Peyer's patch (tissue), 4 donors: ENCODE measurements around the gene SPATS2. TPM values are rescaled to one million over a fixed set of nuclear protein-coding genes. Genes with fewer than 3 reads are reported as not detected.
"Not testable (repeated sequence)": the region's sequence is repeated elsewhere in the genome, so short reads cannot be mapped to it uniquely, and the experiment has no call there.

ENCODE experiments used
- DNase-seq, 3 donors: peaks; one replicate each; pipeline ENCODE4 v3.0.0-alpha.2; 2017 to 2019
- H3K27ac ChIP-seq, 4 donors: fragments of 200-600 bp; sonication (generic); one replicate each; pipeline ENCODE4 v1.5.1; 2016 to 2019
- H3K27me3 ChIP-seq, 2 donors: fragments of 200-600 bp; sonication (generic); one replicate each; pipeline ENCODE4 v1.5.1; 2019
- H3K36me3 ChIP-seq, 3 donors: fragments of 200-600 bp; sonication (generic); one replicate each; pipeline ENCODE4 v1.5.1; 2016 to 2019
- H3K4me1 ChIP-seq, 4 donors: fragments of 200-600 bp; sonication (generic); one replicate each; pipeline ENCODE4 v1.5.1; 2016 to 2019
- H3K4me3 ChIP-seq, 4 donors: fragments of 200-600 bp; sonication (generic); 1 replicate in 3 of 4; 2 replicates in 1 of 4; pipeline ENCODE4 v1.5.1; 2016 to 2019; ENCODE audit warnings: mild to moderate bottlenecking in 1 of 4
- H3K9me3 ChIP-seq, 4 donors: fragments of 200-600 bp; sonication (generic); one replicate each; pipeline ENCODE4 v1.5.1; 2016 to 2019; ENCODE audit warnings: mild to moderate bottlenecking in 1 of 4
- POLR2A ChIP-seq, 2 donors: fragments of 450-650 bp; IDR thresholded peaks; one replicate each; pipeline ENCODE4 v1.5.1; 2017; ENCODE audit warnings: antibody characterized with exemption in 2 of 2, mild to moderate bottlenecking in 2 of 2, moderate library complexity in 2 of 2
- total RNA-seq, 4 donors: library from RNA; depleted of rRNA; stranded (reverse); fragments of >200 nt; gene quantifications; one replicate each; pipeline ENCODE4 v1.1.0, GENCODE V29; 2016
- TF ChIP-seq, protein P1 (sequence below), 6 experiments: fragments of 450-650 bp in 4 of 6; fragments of 200-600 bp in 2 of 6; sonication (generic) in 1 of 6; IDR thresholded peaks; one replicate each; pipeline ENCODE4 v1.5.1; 2017 to 2019; ENCODE audit warnings: antibody characterized with exemption in 6 of 6, mild to moderate bottlenecking in 3 of 6, moderate library complexity in 1 of 6

SPATS2 gene
- total RNA-seq, 4 donors from 2014 or later: 20.2 to 49.5 (median 24.8) TPM

DNA sequence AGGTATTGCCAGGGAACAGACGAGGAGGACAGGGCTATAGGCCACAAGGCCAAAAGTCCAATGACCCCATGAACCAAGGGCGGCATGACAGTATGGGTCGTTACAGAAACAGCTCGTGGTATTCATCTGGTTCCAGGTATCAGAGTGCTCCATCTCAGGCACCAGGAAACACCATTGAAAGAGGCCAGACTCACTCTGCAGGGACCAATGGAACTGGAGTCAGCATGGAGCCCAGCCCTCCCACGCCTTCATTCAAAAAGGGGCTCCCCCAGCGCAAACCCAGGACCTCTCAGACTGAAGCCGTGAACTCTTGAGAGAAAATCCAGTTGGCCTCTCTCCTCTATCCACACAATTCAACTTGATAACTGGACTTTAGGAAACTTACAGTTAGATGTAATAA, 158.7 kb downstream of the SPATS2 start:
- Histone ChIP-seq H3K27me3 (no peaks in the 10 kb centered on the region), H3K4me3 (no peak overlapping the region), H3K9me3 (no peaks in the 10 kb centered on the region), H3K27ac (no peak overlapping the region), H3K36me3 (peaks cover 0 to 46% (median 0%) of the 10 kb centered on the region in 3 donors), H3K4me1 (no peaks in the 10 kb centered on the region)
- DNase-seq: no peak
- TF ChIP-seq, protein P1, sequence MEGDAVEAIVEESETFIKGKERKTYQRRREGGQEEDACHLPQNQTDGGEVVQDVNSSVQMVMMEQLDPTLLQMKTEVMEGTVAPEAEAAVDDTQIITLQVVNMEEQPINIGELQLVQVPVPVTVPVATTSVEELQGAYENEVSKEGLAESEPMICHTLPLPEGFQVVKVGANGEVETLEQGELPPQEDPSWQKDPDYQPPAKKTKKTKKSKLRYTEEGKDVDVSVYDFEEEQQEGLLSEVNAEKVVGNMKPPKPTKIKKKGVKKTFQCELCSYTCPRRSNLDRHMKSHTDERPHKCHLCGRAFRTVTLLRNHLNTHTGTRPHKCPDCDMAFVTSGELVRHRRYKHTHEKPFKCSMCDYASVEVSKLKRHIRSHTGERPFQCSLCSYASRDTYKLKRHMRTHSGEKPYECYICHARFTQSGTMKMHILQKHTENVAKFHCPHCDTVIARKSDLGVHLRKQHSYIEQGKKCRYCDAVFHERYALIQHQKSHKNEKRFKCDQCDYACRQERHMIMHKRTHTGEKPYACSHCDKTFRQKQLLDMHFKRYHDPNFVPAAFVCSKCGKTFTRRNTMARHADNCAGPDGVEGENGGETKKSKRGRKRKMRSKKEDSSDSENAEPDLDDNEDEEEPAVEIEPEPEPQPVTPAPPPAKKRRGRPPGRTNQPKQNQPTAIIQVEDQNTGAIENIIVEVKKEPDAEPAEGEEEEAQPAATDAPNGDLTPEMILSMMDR (IDR thresholded peaks at IDR 0.05): no peak
- no peak for TF ChIP-seq POLR2A (IDR thresholded peaks at IDR 0.05)

DNA sequence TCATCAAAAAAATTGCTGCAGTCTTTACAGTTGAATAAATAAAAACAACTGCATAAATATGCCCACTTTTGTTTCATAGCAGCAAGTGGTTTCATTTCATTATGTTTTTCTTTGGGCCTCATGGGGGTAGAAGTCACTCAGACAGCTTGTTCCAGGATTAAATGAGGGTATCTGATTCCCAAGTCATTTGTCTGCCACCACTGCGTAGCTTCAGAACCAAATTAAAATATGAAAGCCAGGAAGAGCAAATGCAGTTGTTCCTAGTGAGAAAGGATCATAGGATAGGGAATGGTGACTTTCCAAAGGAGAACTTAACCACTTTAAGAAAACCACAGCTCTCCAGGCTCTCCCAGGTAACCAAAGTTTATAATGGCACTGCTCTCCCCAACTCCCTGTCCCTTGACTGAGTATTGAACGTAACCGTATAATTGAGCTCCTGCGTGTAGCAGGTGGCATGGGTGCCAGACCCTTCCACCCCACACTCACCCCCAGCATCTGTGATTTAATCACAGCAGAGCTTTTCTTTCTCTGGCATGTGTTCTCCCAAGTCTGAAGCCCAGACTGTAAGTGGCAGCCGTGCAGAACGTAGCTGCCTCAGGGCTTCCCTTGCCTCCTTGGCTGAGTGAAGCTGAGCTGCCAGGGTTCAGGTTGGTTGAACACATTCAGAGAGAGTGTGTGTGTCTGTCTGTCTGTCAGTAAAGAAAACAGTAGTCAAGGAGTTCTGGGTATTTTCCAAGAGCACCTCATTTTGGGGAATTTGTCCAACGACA, 160.3 kb downstream of the SPATS2 start:
- Histone ChIP-seq H3K4me1 (no peaks in the 10 kb centered on the region), H3K27me3 (no peaks in the 10 kb centered on the region), H3K36me3 (peaks cover 0 to 42% (median 0%) of the 10 kb centered on the region in 3 donors), H3K27ac (no peak overlapping the region), H3K4me3 (no peak overlapping the region), H3K9me3 (no peaks in the 10 kb centered on the region)
- no peak for TF ChIP-seq POLR2A (IDR thresholded peaks at IDR 0.05)
- TF ChIP-seq, protein P1 (IDR thresholded peaks at IDR 0.05): no peak
- DNase-seq: no peak

DNA sequence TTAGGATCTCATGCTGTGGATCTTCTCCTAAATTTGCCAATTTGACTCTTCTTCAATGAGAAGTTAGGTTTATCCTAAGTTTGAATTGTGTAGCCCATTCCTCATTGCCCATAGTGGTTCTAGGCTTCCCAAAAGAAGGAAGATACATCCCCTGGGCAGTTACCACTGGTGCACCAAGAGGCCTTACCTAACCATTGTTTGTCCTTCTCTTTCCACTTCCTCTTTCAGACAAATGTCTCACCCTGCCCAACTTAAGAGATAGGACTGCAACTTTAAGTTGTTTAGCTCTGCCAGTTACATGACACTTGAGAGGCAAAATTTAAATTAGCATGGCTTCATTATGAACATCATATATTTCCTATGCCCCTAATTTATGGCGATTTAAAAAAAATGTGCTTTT, 162.2 kb downstream of the SPATS2 start:
- Histone ChIP-seq H3K4me3 (no peak overlapping the region), H3K27ac (no peak overlapping the region), H3K27me3 (no peaks in the 10 kb centered on the region), H3K9me3 (no peaks in the 10 kb centered on the region), H3K36me3 (peaks cover 0 to 34% (median 0%) of the 10 kb centered on the region in 3 donors), H3K4me1 (no peaks in the 10 kb centered on the region)
- no peak for TF ChIP-seq POLR2A (IDR thresholded peaks at IDR 0.05)
- TF ChIP-seq, protein P1 (IDR thresholded peaks at IDR 0.05): no peak
- no peak for DNase-seq

DNA sequence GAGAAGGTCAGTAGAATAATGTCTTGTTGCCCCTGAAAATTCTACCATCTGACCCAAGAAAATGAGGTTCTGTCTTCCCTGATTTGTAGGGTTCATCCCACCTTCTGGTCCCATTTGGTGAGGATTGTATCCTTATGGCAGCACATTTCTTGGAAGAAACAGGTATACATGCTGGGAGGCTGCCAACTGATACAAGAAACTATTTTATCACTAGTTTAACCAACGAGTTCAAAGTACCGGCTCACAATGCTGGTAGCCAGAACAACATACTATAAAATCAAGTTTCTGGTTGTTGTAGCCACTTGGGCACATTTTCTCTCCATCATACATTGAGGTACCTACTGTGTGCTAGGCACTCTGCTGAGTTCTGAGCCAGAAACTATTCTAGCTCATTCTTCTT, 164.5 kb downstream of the SPATS2 start:
- no peak overlapping the region for H3K4me3 ChIP-seq
- no peak overlapping the region for H3K27ac ChIP-seq
- no peak for DNase-seq

DNA sequence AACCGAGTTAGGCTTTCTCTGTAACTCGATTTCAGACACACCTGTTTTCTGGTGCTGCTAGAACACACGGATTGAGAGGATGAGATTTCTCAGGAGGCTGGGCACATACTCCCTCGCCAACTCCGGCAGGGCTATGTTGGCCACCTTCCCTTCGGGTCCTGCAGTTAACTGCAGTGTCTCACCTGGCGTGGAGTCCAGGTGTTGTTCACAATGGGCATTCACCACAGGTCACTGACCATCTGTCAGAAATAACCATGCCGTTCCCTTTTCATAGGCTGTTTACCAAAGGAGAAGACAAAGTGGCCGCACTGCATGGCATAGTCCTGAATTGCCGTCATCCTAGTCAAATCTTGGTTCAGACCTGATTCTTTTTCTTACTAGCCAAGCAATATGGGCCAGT, 166.1 kb downstream of the SPATS2 start:
- H3K27me3 ChIP-seq: peaks cover 0 to 9% of the 10 kb centered on the region in 2 donors
- H3K27ac ChIP-seq: no peak overlapping the region
- no peak overlapping the region for H3K4me3 ChIP-seq
- no peaks in the 10 kb centered on the region for H3K9me3 ChIP-seq
- peaks cover 3 to 15% (median 6%) of the 10 kb centered on the region in 4 donors for H3K4me1 ChIP-seq
- no peaks in the 10 kb centered on the region for H3K36me3 ChIP-seq
- TF ChIP-seq POLR2A (IDR thresholded peaks at IDR 0.05): no peak
- TF ChIP-seq, protein P1 (IDR thresholded peaks at IDR 0.05): no peak
- no peak for DNase-seq

More for the DNA sequence above, 164.5 kb downstream of the SPATS2 start:
- H3K36me3 ChIP-seq: peaks cover 0 to 11% (median 0%) of the 10 kb centered on the region in 3 donors
- no peaks in the 10 kb centered on the region for H3K27me3 ChIP-seq
- no peaks in the 10 kb centered on the region for H3K4me1 ChIP-seq
- TF ChIP-seq, protein P1 (IDR thresholded peaks at IDR 0.05): no peak
- no peak for TF ChIP-seq POLR2A (IDR thresholded peaks at IDR 0.05)
- H3K9me3 ChIP-seq: no peaks in the 10 kb centered on the region

DNA sequence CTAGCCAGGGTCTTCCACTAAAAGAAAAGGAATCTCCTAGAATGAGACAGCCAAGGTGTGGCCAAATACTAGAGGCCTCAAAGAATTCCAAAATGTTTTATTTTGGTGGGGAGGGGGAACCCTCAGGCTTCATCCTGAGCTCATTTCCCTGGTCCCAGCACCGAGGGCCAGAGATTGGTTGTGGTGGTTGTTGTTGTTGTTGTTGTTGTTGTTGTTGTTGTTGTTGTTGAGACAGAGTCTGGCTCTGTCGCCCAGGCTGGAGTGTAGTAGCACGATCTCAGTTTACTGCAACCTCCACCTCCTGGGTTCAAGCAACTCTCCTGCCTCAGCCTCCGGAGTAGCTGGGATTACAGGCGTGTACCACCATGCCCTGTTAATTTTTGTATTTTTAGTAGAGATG, 166.9 kb downstream of the SPATS2 start:
- not testable (repeated sequence) for DNase-seq

More for the DNA sequence above, 166.9 kb downstream of the SPATS2 start:
- H3K9me3 ChIP-seq, H3K36me3 ChIP-seq, H3K4me3 ChIP-seq, H3K27ac ChIP-seq: not testable (repeated sequence)
- Histone ChIP-seq H3K27me3 (peaks cover 0 to 16% of the 10 kb centered on the region in 2 donors), H3K4me1 (peaks cover 3 to 19% (median 7%) of the 10 kb centered on the region in 4 donors)
